ENCODE data around the gene ELF2.
"Not testable (repeated sequence)": the region's sequence is repeated elsewhere in the genome, so short reads cannot be mapped to it uniquely, and the experiment has no call there.

Gene ELF2

DNA sequence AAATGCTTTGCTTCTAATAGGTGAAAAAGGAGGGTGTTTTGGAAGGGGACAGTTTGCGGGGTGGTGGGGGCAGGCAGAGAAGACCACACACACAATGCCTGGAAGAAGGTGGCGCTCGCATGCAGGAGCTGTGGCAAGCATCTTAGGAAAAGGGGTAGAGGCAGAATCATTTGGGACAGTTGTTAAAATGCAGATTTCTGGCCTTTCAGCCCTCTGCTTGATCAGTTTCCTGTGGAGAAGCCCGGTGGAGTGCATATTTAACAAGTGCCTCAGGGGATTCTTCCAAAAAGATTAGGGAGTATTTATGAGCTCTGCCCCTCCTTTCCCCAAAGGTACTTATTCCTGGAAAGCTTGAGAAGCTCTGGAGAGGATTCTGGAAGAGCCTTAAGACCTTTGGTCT lies 156.6 kb downstream of the ELF2 start:
- no peak for DNase-seq (ENCODE audit: low spot score)

DNA sequence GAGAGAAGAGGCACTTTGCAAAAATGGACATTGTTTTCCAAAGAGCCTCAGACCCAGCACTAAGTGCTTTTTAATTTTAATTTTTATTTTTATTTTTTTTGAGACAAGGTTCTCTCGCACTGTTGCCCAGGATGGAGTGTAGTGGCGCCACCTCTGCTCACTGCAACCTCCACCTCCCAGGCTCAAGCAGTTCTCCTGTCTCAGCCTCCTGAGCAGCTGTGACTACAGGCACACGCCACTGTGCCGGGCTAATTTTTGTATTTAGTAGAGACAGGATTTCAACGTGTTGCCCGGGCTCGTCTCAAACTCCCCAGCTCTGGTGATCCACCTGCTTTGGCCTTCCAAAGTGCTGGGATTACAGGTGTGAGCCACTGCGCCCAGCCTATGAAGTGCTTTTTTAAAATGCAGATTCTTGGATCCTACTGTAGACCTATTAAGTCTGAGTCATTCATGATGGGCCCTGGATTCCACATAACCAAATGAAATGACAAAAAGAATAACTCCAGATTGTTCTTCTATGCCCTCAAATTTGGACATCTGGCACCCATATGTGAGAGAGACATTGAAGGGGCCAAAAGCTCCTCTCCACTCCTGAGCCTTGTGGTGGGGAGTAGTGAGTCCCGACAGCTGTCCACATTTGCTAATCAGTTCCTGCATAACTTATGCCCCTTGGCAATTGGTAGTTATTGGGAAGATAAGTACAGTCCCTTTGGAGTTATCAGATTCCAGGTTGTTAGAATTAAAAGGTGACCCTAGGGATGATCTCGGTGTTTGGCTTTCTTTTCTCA lies 157.9 kb downstream of the ELF2 start:
- peak; percentile 57 for DNase-seq (ENCODE audit: low spot score)

GRCh38 chr4:139018501-139018900 lies 158.5 kb downstream of the ELF2 start:
- no peak for DNase-seq (ENCODE audit: low spot score)

GRCh38 chr4:139017861-139018260 lies 159.2 kb downstream of the ELF2 start:
- DNase-seq (ENCODE audit: low spot score), result no peak

GRCh38 chr4:139015948-139016471 lies 161.0 kb downstream of the ELF2 start:
- DNase-seq (ENCODE audit: low spot score), result no peak

GRCh38 chr4:139015269-139015947 lies 161.6 kb downstream of the ELF2 start, which contains the start of gene NOCT:
Gene NOCT, plus strand, starts transcription at chr4:139015781. Its CDS starts 201 bp downstream, at chr4:139015982.
- peak; percentile 92 for DNase-seq (ENCODE audit: low spot score)

DNA sequence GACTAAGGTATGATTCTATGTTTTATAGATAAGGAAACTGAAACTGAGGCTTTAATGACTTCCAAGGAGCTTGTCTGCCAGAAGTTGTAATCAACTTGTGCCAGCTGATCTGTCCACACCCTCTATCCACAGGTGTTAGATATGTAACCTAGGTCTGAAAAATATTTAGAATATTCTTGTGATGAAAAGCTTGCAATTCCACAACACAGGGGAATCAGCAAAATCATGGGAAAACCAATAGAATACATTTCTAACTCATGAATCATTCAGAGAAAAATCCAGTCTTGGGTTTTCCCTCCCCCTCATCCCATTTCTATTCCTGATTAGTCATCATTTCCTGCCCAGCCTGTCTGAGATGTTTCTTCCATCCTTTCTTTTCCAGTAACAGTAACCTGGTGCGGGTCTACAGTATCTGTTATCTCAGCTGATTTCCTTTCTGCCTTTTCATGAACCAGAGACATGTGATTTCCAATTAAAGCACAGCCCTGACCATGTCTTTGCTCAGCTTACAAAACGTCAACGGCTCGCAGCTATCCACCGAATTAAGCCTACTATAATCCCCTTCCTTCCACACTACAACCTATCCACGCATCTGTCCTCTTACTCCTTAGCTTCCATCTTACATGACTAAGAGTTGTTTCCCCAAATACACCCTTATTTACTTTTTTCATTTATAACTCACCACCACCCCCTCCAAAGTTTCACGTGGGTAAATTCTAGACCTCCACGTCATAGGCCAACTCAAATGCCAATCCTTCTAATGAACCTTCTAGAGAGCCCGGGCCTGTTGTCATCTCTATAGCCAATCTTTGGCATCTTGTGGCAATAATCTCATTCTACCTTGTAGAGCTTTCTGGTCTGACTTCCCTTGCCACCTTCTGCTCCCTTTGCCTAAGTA lies 162.4 kb downstream of the ELF2 start:
- peak; percentile 85 for DNase-seq (ENCODE audit: low spot score)

GRCh38 chr4:139011225-139011950 lies 165.6 kb downstream of the ELF2 start:
- no peak for DNase-seq (ENCODE audit: low spot score)

DNA sequence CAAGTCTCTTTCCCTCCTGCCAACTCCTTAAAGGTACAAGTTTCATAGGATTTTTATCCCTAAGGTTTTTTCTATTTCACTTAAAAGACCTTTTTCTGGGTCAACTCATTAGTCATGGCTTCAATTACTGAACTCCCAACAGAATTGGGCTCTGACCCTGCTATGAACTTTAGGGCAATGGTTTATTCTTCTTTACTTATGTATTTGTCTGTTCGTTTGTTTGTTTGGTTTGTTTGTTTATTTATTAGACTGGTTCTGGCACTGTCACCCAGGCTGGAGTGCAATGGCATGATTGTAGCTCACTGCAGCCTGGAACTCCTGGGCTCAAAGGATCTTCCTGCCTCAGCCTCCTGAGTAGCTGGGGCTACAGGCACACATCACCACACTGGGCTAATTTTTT lies 167.3 kb downstream of the ELF2 start:
- no peak for DNase-seq (ENCODE audit: low spot score)

DNA sequence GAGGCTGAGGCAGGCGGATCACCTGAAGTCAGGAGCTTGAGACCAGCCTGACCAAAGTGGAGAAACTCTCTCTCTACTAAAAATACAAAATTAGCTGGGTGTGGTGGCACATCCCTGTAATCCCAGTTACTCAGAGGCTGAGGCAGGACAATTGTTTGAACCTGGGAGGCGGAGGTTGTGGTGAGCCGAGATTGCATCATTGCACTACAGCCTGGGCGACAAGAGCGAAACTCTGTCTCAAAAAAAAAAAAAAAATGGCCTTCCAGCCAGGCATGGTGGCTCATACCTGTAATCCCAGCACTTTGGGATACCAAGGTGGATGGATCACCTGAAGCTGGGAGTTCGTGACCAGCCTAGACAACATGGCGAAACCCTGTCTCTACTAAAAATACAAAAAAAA lies 168.7 kb downstream of the ELF2 start:
- not testable (repeated sequence) for DNase-seq (ENCODE audit: low spot score)

- DNase-seq (ENCODE audit: low spot score), result no peak
These were observed 169.4 kb downstream of the ELF2 start for GRCh38 chr4:139007640-139008039.

Measured in AG20443 (cell line).